ES-I3 (cell line): ENCODE measurements around the gene SAMD3.
"Not testable (repeated sequence)": the region's sequence is repeated elsewhere in the genome, so short reads cannot be mapped to it uniquely, and the experiment has no call there.

Source experiments
- H3K36me3 ChIP-seq: 2 replicates; pipeline ENCODE4 v1.6.1; 2013; ENCODE audit warnings: mild to moderate bottlenecking, low read length, control low read depth, moderate library complexity; ENCODE audit not compliant: insufficient read depth
- H3K4me1 ChIP-seq: 2 replicates; pipeline ENCODE4 v1.6.1; 2013; ENCODE audit warnings: mild to moderate bottlenecking, control low read depth, low read length; ENCODE audit not compliant: insufficient read depth
- H3K9ac ChIP-seq: 2 replicates; pipeline ENCODE4 v1.6.1; 2013; ENCODE audit warnings: low read depth, mild to moderate bottlenecking, low read length, moderate library complexity
- H3K9me3 ChIP-seq: 2 replicates; pipeline ENCODE4 v1.6.1; 2013; ENCODE audit warnings: mild to moderate bottlenecking, low read length, moderate library complexity; ENCODE audit not compliant: control insufficient read depth, insufficient read depth

Gene SAMD3

DNA sequence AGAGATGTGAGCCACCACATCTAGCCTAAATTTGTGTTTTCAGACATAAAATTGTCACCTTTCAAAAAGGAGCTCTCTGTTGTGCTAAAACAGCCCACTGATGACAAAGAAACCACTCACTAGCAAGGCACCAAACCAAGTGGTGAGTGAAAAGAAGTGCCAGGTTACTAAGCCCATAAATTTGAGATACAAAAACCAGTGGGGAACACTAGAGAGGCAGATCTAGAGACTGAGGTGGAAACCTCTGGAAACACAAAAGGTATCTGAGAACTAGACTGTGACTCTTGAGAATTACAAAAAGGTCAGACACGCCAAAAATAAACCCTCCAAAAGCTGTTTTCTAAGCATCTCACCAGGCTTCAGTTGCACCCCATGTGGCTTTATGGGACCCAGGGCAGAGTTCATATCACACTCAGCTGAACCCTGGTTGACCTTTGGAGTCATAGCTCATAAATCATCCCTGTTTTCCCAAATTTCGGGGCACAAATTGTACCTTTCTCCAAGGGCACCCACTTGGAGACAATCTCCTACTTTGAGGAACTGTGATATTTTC is 24.2 kb downstream of the SAMD3 start:
- Histone ChIP-seq H3K9me3 (no peaks in the 10 kb centered on the region), H3K4me1 (peaks cover 21% of the 10 kb centered on the region), H3K9ac (no peak overlapping the region), H3K36me3 (no peaks in the 10 kb centered on the region)

DNA sequence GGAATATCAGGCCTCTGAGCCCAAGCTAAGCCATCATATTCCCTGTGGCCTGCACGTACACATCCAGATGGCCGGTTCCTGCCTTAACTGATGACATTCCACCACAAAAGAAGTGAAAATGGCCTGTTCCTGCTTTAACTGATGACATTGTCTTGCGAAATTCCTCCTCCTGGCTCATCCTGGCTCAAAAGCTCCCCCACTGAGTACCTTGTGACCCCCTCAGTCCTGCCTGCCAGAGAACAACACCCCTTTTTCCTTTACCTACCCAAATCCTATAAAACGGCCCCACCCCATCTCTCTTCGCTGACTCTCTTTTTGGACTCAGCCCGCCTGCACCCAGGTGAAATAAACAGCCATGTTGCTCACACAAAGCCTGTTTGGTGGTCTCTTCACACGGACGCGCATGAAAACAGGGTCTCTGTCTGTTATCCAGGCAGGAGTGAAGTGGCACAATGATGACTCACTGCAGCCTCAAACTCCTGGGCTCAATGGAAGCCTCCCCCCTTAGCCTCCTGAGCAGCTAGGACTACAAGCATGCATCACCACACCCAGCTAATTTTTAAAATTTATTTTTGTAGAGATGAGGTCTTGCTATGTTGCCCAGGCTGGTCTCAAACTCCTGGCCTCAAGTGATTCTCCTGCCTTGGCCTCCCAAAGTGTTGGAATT is 24.8 kb downstream of the SAMD3 start:
- peaks cover 15% of the 10 kb centered on the region for H3K4me1 ChIP-seq
- H3K9me3 ChIP-seq, H3K9ac ChIP-seq, H3K36me3 ChIP-seq: not testable (repeated sequence)

DNA sequence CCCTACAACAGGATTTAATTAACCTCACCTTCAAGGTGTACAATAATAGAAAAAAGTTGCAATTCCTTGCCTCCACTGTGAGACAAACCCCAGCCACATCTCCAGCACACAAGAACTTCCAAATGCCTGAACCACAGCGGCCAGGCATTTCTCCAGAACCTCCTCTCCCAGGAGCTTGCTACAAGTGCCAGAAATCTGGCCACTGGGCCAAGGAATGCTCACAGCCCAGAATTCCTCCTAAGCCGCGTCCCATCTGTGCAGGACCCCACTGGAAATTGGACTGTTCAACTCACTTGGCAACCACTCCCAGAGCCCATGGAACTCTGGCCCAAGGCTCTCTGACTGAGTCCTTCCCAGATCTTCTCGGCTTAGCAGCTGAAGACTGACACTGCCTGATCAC is 28.3 kb downstream of the SAMD3 start:
- H3K9me3 ChIP-seq, result peaks cover 17% of the 10 kb centered on the region
- H3K9ac ChIP-seq, H3K36me3 ChIP-seq, H3K4me1 ChIP-seq: not testable (repeated sequence)

DNA sequence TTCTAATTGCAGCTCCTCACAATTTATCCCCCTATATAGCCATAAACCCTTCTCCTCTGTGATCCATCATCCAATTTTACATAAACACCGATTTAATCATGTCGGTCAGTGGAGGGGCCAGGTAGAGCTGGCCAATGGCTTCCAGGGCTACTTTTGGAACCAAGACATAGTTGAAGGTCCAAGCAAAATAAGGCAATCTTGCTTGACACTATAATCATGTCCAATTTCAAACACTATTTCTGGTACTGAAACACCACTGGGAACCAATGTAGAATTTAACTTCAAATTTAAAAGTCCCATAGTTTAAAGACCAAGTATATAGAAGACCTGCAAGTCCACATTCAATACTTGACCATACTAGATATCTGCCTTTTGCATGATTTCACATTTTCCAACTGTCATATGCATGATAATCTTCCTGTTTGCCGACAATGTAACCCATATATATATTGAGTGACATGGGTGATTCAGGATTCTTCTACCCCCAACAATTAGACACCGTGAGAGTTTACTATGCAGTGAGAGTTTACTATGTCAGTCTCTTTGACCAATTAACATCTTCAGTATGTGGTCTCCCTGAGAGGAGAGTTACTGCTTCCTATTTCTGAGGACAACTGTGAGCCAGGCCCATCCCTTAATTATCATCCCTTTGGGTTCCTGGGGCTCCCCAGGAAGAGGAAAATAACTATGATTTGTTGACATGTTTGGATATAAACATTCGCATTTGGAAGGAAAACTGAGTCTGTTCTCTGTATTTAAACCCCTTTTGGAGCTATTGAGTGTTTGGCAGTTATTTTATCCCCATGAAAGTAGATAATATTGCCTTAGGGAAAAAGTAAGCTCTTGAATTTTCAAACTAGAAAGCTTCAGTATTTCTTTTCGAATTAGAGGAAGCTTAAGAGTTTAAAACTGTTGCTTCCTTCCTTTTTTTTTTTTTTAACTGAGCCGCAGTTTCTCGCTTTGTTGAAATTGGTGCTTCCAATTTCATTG is 31.8 kb downstream of the SAMD3 start:
- Histone ChIP-seq H3K9ac (no peak overlapping the region), H3K9me3 (peaks cover 17% of the 10 kb centered on the region), H3K36me3 (no peaks in the 10 kb centered on the region), H3K4me1 (0 out of 2 replicates have a peak, but pooled peaks cover 2% of the 10 kb centered on the region)

DNA sequence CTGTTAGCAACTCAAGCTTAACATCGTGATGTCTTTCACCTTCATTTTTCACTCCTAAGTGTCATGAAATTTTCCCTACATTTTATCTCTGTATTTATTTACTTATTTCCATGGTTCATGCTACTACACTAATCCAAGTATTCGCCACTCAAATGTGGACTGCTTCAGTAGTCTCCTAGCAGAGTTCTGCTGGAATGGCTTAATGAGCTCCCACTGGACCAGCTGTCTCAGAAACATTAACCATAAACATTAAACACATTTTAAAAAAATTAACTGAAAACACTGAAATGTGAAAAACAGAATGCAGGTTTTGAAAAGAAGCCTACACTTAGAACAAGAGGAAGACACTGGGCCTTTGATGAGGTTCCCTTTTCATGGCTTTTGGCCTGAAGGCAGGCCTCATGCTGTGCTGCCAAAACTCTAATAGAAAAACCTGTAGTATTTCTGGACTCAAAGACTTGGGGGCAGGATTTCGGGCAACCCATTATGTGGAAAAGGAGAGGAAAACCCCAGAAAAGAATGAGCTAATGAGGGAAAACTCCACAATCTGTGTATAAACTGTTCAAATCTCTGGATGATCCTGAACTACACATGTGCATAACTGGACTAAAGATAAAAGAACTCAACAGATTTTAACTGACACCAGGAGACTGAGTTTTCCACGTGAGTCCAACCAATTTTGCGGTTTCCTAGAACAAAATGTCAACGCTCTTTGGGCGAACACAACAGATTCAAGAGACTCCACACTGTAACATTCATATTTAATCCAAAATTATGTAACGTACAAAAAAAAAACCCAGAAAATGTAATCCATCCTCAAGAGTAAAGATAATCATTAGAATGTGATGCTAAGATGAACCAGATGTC is 33.0 kb downstream of the SAMD3 start:
- Histone ChIP-seq H3K9ac (no peak overlapping the region), H3K4me1 (0 out of 2 replicates have a peak, but pooled peaks cover 2% of the 10 kb centered on the region), H3K9me3 (peaks cover 17% of the 10 kb centered on the region), H3K36me3 (no peaks in the 10 kb centered on the region)

DNA sequence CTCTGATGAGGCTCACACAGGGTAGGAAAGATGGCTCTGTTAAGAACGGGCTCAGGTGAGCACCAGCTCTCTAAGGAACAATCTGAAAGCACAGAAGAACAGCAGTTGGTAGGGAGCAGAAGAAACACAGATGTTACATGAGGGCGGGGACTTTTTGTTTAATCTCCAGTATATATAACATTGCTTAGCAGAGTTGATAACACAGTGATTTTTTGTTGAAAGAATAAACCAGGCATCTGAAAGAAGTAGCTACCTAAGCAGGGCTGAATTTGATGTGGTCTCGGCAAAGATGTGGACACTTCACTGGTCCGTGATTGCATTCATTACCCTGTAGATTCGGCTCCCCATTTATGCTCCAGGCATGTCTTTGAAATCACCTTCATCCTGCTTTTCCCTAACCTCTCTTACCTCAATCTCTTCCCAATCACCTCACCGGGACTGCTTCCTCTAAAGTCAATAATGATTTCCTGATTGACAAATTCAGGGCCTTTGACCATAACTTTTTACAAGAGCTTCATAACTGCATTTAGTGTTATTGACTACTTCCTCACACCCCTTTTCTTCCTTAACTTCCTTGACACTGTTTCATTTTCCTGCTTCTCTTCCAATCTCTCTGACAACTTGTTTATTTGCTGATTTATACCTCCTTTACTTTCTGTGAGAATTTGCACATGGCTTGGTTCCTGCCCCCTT is 34.4 kb downstream of the SAMD3 start:
- H3K36me3 ChIP-seq, result no peaks in the 10 kb centered on the region; the same call in 1 of the 2 replicates
- 0 out of 2 replicates have a peak, but pooled peaks cover 2% of the 10 kb centered on the region for H3K4me1 ChIP-seq
- H3K9ac ChIP-seq, result no peak overlapping the region
- peaks cover 17% of the 10 kb centered on the region for H3K9me3 ChIP-seq

DNA sequence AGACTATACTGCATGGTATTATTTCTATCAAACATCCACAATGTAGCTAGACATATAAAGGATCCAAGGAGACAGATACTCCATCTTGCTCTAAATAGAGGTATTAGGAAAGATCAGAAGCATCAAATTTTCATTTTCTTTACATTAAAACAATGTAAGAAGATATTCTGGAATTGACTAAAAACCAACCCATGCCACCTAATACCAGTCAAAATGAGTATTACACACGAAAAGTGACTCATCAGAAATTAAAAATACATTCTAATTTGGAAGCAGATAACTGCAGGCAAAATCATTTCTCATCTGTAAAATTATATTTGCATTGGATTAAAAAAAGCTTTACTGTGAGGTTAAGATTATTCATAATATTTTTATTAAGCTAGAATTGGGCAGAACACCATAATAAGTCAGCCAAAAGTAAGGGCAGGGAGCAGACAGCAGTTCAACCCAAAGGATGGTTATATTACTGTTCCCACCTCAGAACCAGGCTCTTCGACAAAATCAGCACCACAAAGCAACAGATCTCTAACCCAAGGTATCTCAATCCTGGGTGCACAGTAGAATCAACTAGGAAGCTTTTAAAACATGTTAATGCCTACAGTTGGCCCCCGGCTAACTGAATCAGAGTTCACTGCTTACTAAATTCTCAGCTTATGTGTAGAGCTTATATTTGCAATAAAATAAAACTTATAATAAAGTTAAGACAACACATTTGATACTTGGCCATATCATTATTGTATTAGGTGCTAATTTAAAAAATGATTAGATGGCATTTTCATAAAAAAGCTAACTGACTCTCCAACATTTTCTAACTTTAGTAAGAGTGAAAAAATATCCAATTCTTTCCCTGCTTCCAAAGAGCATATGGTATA is 35.2 kb downstream of the SAMD3 start:
- Histone ChIP-seq H3K4me1 (0 out of 2 replicates have a peak, but pooled peaks cover 2% of the 10 kb centered on the region), H3K36me3 (no peaks in the 10 kb centered on the region; the same call in 1 of the 2 replicates), H3K9ac (no peak overlapping the region), H3K9me3 (peaks cover 17% of the 10 kb centered on the region)

DNA sequence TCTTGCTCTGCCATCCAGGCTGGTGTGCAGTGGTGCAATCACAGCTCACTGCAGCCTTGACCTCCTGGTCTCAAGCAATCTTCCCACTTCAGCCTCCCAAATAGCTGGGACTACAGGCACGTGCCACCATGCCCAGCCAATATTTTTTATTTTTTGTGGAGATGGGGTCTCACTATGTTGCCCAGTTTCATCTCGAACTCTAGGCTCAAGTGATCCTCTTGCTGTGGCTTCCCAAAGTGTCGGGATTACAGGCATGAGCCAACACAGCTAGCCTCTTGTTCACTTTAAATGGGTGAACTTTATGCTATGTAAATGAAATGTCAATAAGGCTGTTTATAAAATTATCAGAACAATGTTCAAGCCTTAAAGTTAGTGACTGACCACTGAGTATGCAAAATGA is 37.1 kb downstream of the SAMD3 start:
- Histone ChIP-seq H3K4me1 (0 out of 2 replicates have a peak, but pooled peaks cover 2% of the 10 kb centered on the region), H3K36me3 (no peaks in the 10 kb centered on the region; the same call in 1 of the 2 replicates), H3K9me3 (peaks cover 11% of the 10 kb centered on the region; the same call in 1 of the 2 replicates), H3K9ac (no peak overlapping the region)

DNA sequence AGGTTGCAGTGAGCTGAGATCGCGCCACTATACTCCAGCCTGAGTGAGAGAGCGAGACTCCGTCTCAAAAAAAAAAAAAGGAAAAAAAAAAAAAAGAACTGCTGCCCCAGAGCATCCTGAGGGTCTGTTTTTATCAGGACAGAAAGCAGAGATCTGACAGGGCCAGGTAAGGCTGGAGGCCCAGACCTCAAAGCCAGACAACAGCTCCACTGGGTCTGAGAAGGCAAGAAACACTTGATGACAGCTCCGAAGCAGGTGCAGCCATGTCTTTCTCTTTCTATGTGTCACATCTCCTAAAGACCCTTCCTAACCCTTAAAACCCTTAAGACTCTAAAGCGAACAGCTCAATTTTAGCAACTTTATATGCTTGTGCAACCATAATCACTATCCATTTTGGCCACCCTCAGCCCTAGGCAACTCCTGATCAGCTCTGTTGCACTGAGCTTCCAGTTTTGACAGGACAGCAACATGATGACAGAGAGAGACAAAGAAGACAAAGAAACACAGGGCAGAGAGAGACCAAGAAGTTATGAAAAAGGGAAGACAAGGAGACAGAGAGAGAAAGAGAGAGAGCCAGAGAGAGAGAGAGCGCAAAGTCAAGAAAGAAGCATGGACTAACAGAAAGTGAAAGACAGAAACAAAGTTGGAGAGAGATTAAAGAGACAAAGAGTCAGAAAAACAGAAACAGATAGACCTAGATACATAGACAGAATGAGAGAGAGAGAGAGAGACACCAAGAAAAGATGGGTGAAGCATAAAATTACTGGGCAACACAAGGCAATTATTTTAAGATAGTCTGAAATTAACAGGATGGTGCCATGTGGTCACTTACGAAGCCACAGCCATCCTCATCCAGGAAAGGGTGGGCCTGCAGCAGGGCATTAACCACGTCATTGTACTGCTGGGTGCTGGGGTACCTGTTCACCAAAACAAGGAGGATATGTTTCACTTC is 39.2 kb downstream of the SAMD3 start:
- H3K4me1 ChIP-seq, result peaks cover 7% of the 10 kb centered on the region
- no peak overlapping the region for H3K9ac ChIP-seq
- no peaks in the 10 kb centered on the region; the same call in 1 of the 2 replicates for H3K36me3 ChIP-seq
- H3K9me3 ChIP-seq, result no peaks in the 10 kb centered on the region

DNA sequence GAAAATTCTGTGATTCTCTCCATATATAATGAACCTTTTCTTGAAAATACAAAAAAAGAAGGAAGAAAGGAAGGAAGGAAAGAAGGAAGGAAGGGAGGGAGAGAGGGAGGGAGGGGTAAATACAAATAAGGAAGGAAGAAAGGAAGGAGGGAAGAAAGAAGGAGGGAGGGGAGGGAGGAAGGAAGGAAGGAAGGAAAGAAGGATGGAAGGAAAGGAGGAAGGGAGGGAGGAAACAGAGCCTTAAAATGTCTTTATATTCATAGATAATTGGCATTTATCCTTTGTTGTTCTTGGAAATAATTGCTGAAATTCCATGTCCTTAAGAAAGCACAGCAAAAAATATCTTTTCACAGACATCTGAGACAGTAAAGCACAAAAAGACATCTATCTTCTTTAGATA is 40.3 kb downstream of the SAMD3 start:
- H3K36me3 ChIP-seq, result no peaks in the 10 kb centered on the region; the same call in 1 of the 2 replicates
- H3K4me1 ChIP-seq, result peaks cover 9% of the 10 kb centered on the region
- H3K9ac ChIP-seq, result no peak overlapping the region
- H3K9me3 ChIP-seq, result no peaks in the 10 kb centered on the region

DNA sequence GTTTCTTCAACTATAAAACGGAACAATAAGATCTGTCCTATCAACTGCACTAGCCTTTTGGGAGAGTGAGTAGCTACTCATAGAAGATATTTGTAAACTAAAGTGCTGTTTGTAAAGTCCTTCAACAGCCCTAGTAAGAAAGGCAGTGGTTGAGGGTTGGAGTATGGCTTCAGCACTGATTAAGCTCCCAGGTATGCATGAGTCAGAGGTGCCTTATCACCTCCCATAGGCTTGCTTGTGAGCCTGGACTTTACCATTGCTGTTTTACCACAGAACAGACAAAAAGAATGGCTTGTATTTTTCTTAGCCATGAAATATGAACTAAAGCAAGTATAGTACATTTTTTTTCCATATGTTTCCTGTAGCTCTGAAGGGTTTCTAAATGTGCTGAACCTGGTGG is 44.1 kb downstream of the SAMD3 start:
- Histone ChIP-seq H3K36me3 (no peaks in the 10 kb centered on the region), H3K4me1 (peaks cover 9% of the 10 kb centered on the region), H3K9ac (no peak overlapping the region), H3K9me3 (no peaks in the 10 kb centered on the region)

DNA sequence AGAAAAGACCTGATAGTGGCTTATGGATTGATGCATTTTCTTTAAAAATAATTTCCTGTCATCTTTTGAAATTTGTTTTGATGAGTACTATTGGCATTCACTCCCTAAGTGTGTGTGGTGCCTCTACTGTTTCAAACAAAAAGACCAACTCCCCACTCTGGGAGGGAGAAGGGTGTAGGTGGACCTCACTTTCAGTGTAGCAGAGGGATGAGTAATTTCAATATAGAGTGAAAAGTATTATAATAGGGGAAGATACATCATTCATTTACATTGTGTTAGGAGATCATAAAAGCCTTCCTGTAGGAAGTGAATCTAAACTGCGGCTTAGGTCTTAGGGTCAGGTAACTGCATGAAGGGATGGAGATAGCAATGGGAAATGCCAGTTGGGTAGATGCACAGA is 46.4 kb downstream of the SAMD3 start:
- H3K9me3 ChIP-seq, result no peaks in the 10 kb centered on the region; the same call in 1 of the 2 replicates
- H3K9ac ChIP-seq, result no peak overlapping the region
- H3K36me3 ChIP-seq, result no peaks in the 10 kb centered on the region
- peaks cover 9% of the 10 kb centered on the region for H3K4me1 ChIP-seq
